NB4 (cell line): ENCODE measurements around the gene SMAD3.

Source experiments
- MYC ChIP-seq: IDR thresholded peaks from 2 replicates; pipeline ENCODE4 v1.6.1; 2011; ENCODE audit warnings: low read depth, low read length
- POLR2A ChIP-seq: IDR thresholded peaks from 2 replicates; pipeline ENCODE4 v1.6.1; 2011; ENCODE audit warnings: mild to moderate bottlenecking; ENCODE audit not compliant: insufficient read length; ENCODE audit errors: extremely low read depth
- TF ChIP-seq, protein P1 (sequence below): IDR thresholded peaks from one replicate; pipeline ENCODE4 v1.5.1; 2012; ENCODE audit warnings: low read depth, low read length
- TF ChIP-seq, protein P2 (sequence below): IDR thresholded peaks from 2 replicates; pipeline ENCODE4 v1.6.1; 2011; ENCODE audit warnings: low read depth, low read length

DNA sequence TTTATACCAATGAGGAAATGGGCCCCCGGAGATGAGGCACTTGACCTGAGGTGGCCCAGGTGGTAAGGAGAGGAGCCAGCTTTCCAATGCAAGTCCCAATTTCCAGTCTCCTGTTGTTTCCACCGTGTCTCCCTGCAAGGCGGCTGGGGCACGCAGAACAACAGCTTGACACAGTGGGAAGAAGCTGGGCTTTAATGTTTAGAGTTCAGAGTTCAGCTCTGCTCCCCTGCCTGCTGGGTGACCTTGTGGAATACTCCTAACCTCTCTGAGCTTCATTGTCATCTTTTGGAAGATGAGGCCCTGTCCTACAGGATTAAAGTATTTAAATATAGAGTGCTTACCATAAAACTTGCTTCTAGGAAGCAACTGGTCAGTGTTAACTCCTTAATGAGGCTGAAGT is 80.3 kb downstream of the SMAD3 start:
- TF ChIP-seq POLR2A (no peak), MYC (no peak)
- TF ChIP-seq, protein P1, sequence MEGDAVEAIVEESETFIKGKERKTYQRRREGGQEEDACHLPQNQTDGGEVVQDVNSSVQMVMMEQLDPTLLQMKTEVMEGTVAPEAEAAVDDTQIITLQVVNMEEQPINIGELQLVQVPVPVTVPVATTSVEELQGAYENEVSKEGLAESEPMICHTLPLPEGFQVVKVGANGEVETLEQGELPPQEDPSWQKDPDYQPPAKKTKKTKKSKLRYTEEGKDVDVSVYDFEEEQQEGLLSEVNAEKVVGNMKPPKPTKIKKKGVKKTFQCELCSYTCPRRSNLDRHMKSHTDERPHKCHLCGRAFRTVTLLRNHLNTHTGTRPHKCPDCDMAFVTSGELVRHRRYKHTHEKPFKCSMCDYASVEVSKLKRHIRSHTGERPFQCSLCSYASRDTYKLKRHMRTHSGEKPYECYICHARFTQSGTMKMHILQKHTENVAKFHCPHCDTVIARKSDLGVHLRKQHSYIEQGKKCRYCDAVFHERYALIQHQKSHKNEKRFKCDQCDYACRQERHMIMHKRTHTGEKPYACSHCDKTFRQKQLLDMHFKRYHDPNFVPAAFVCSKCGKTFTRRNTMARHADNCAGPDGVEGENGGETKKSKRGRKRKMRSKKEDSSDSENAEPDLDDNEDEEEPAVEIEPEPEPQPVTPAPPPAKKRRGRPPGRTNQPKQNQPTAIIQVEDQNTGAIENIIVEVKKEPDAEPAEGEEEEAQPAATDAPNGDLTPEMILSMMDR = no peak
- TF ChIP-seq, protein P2, sequence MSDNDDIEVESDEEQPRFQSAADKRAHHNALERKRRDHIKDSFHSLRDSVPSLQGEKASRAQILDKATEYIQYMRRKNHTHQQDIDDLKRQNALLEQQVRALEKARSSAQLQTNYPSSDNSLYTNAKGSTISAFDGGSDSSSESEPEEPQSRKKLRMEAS = no peak
